ENCODE results near the gene SRPRB.

- TF ChIP-seq, protein P1, sequence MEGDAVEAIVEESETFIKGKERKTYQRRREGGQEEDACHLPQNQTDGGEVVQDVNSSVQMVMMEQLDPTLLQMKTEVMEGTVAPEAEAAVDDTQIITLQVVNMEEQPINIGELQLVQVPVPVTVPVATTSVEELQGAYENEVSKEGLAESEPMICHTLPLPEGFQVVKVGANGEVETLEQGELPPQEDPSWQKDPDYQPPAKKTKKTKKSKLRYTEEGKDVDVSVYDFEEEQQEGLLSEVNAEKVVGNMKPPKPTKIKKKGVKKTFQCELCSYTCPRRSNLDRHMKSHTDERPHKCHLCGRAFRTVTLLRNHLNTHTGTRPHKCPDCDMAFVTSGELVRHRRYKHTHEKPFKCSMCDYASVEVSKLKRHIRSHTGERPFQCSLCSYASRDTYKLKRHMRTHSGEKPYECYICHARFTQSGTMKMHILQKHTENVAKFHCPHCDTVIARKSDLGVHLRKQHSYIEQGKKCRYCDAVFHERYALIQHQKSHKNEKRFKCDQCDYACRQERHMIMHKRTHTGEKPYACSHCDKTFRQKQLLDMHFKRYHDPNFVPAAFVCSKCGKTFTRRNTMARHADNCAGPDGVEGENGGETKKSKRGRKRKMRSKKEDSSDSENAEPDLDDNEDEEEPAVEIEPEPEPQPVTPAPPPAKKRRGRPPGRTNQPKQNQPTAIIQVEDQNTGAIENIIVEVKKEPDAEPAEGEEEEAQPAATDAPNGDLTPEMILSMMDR (IDR thresholded peaks at IDR 0.05; ENCODE audit: low read length): no peak
- TF ChIP-seq EZH2 (optimal IDR thresholded peaks at IDR 0.05; ENCODE audit: low read depth, low read length): no peak
- TF ChIP-seq EZH2phosphoT487 (IDR thresholded peaks at IDR 0.05; ENCODE audit: low read length): no peak
Observed at GRCh38 chr3:133792171-133792763, 13.3 kb upstream of the SRPRB start.

All from MM.1S (cell line).